ENCODE data around the gene SRRM3.
"Not testable (repeated sequence)": the region's sequence is repeated elsewhere in the genome, so short reads cannot be mapped to it uniquely, and the experiment has no call there.

Gene SRRM3

DNA sequence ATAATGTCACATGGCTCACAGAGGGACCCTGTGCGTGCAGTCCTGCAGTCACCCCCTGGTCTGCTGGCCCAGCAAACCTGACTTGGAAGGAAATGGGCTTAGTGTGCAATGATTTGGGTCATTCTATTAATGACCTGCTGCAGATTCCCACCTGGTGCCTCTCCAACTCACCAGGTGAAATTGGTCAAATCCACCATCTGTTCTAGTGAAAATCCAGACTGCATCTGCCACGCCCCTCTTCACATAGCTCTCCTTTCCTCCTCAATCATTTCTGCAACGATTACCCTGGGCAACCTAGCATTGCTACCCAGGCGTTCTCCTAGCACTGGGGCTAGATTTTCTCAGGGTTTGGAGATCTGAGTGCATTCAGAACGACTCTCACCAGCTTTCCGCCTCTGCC, 29.4 kb downstream of the SRRM3 start:
- DNase-seq: no peak

DNA sequence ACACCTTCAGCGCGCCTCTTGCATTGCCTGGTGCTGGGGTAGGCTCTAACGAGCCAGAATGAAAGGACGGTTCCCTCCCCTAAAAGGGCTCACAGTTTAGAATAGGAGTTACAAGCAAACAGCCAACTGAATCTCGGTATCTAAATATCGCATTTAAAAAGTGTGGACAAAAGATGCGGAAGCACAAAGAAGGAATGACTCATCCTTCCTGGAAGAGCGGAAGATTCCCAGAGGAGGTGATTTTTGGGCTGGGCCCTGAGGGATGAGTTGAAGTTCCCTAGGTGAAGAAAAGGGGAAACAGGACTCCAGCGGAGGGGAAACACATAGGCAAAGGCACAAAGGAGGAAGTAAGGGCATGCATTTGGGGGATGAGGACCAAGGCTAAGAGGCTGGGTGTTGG, 29.9 kb downstream of the SRRM3 start:
- no peak for DNase-seq

DNA sequence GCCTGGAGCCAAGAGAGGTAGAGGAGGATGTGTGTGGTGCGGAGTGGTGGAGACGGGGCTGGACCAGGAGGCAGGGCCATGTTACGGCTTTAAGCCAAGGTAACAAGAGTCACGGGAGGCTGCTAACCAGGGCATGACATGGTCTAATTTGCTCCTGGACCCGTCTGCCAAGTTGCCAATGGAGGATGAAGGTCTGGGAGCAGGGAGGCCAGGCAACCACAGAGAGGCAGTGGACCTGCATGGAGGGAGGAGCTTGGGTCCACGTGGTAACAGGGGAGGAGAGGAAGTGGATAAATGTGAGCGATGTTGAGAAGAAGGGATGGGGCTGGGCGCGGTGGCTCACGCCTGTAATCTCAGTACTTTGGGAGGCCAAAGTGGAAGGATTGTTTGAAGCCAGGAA, 31.0 kb downstream of the SRRM3 start:
- DNase-seq: no peak

DNA sequence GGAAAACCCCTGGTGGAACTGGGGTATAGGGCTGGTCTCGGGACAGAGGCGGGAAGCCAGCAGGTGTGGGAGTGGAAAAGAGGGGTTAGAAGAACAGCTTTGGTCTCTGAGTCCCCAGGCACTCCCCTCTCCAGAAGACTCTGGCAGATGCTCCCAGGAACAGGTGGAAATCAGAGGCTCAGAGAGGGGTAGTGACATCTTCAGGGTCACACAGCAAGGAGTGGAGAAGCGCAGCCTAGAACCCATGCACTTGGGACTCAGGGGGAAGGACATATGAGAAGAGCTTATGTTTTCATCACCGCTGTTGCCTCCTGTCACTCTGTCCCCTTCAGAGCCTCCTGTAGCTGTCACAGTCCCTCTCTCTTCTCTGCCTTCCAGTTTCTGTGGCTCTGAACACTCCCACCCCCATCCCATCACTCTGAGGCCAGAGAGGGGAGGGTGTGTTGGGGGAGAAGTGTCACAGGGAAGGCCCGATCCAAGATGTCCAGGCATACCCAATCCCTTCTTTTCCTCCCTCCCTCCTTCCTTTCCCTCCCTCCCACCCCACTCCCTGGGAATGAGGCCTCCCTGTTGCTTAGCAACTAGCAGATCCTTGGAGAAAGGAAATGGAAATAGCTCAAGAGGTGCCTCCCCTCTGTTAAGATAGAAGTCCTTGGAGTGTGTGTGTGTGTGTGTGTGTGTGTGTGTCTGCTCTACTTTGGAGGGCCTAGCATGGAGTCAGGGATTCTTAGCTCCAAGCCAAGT, 32.0 kb downstream of the SRRM3 start:
- no peak for DNase-seq

DNA sequence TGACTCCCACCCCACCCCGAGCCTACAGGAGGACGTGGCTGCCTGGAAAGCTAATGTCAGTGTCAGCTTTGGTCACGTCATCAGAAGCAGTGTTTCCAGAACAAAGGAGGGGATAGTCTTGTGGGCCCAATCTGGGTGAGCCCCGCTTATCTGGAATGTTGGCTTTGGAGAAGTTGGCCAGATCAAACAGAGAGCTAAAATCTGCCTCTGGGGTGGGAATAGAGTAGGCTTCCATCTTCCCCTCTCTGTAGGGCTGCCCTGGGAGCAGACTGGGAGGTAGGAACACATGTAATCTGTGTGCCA, 32.5 kb downstream of the SRRM3 start:
- no peak for DNase-seq

DNA sequence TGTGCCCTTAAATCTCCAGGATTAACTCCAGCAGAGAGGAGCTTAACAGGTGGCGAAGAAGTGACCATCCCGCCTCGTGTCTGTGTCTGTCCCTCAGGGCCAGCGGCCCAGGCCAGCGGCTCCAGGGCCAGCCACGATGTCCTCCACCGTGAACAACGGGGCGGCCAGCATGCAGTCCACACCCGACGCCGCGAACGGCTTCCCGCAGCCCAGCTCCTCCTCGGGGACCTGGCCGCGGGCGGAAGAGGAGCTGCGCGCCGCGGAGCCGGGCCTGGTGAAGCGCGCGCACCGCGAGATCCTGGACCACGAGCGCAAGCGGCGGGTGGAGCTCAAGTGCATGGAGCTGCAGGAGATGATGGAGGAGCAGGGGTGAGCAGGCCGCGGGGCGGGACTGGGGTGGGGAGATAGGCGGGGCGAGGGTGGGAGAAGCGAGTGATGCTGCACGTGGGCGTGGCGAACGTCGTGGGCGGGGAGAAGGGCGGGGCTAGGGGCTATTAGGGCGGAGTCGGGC, 33.3 kb downstream of the SRRM3 start:
- DNase-seq: peak; percentile 65 to 67

DNA sequence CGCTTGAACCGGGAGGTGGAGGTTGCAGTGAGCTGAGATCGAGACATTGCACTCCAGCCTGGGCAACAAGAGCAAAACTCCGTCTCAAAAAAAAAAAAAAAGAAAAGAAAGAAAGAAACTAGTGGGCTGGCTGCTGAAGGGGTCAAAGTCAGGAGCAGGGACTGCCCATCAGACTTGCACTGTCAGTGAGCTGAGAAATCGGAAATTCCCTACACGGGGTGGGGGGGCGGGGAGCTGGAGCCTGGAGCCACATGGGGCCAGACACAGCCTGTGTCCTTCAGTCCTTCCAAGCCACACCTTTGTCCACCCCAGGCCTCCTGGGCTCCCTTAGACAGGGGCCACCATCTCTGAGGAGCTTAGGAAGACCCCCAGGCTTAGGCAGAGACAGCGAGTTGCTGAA, 34.5 kb downstream of the SRRM3 start:
- DNase-seq: no peak

DNA sequence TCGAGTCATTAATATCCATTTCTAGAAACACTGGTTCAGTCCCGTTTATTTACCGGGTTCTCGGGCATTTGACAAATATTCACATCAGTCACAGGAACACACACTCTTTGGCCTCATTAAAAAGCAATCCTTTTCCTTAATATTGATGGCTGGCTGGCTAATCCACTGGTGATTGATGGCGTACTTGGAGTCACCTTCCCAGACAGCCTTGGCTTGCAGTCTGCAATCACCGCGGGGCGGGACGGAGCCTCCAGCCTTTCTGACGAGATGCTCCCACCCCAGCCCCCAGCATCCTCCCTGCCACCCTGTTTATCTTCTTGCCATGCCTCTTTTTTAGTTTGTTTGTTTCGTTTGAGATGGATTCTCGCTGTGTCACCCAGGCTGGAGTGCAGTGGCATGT, 36.6 kb downstream of the SRRM3 start:
- DNase-seq: no peak

DNA sequence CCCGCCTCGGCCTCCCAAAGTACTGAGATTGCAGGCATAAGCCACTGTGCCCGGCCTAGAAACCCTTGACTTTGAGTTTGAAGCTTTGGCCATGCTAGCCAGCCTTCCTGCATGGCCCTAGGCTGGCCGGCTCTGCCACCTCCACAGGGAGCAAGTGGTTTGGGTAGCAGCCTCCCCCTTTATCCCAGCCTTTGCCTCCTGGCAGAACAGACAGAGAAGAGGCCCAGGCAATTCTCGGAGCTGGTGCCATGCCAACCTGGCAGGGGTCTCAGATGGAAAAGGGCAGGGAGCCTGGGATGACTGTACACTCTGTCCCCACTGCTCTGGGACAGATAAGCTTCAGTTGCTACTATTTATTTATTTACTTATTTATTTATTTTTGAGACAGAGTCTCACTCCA, 39.4 kb downstream of the SRRM3 start:
- DNase-seq: no peak

DNA sequence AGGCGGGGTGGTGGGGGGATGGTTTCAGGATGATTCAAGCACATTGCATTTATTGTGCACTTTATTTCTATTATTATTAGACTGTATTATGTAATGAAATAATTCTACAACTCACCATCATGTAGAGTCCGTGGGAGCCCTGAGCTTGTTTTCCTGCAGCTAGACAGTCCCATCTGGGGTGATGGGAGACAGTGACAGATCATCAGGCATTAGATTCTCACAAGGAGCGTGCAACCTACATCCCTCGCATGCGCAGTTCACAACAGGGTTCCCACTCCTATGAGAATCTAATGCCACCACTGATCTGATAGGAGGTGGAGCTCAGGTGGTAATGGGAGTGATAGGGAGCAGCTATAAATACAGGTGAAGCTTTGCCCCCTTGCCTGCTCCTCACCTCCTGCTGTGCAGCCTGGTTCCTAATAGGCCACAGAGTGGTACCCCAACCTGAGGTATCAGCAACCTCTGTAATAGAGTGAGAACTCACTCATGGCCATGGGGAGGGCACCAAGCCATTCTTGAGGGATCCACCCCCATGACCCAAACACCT, 40.9 kb downstream of the SRRM3 start:
- DNase-seq: not testable (repeated sequence)

DNA sequence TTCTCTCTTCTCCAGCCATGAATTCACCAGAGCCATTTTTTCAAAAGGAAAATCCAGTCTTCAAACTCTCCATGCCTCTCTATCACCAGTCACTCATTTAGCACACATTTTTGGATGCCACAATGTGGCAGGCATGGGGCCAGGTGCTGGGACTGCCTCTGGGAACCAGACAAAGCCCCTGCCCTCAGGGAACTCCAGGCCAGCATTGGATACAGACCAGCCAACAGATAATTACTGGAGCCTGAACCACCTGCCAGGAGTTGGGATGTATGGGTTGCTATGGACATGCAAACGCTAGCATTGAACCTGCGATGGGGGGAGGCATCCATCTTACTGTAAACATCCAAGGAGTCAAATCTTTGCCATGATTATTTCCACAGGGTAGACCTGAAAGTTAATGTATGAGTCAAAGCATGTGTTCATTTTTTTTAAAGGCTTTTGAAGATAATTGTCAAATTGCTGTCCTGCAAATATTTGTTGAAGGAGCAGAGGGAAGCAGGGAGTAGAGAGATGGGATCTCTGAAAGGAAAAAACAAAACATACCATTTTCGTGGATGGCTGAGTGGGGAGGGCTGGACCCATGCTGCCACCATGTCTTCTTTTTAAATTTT, 43.2 kb downstream of the SRRM3 start:
- DNase-seq: no peak

DNA sequence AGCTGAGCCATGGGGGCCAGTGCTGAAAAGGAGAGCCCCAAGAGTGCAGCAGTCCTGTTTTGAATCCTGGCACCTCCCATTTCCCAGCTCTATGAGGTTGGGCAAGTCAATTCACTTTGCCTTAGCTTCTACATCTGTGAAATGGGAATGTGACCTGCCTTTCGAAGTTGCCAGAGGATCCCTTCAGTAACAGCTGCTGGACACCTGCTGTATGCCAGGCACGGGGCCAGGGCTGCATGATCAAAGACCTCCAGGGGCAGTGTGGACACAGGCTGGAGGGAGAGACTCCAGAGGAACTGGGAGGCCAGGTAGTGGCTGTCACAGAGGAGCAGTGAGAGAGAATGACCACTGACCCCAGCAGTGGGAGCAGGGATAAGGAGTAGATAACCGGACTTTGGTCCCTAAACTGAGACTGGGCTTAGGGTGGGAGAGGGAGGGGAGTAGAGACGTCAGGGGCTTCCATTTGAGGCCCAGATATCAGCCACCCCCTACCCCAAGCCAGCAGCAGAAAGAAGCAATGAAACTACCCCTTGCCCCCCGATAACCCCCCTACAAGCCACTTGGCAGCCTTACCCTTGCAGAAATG, 45.2 kb downstream of the SRRM3 start:
- no peak for DNase-seq

DNA sequence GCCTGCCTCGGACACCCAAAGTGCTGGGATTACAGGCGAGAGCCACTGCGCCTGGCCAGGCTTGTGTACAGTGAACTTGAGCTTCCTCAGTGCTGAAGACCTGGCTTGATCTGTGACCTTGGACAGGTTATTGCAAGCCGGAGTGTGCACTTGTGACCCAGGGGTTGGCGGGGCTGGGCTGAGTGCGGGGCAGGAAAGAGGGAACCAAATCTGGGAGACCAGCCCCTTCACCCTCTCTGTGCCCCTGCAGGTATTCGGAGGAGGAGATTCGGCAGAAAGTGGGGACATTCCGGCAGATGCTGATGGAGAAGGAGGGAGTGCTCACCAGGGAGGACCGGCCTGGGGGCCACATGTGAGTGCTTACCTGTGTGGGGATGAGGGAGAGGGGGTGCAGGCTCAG, 46.2 kb downstream of the SRRM3 start:
- DNase-seq: no peak

DNA sequence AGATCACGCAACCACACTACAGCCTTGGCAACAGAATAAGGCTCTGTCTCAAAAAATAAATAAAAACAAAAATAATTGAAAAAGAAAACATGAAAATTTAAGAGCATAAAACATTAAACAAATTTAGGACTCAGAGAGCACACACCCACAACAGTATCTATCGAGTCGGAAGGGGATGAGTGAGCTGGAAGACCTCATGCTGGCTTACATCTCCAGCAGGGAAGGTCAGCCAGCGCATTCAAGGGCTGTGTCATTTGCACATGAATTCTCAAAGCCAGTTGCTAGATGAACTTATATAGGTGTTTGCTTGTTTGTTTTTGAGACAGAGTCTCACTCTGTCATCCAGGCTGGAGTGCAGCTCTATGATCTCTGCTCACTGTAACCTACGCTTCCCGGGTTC, 50.3 kb downstream of the SRRM3 start:
- DNase-seq: no peak

DNA sequence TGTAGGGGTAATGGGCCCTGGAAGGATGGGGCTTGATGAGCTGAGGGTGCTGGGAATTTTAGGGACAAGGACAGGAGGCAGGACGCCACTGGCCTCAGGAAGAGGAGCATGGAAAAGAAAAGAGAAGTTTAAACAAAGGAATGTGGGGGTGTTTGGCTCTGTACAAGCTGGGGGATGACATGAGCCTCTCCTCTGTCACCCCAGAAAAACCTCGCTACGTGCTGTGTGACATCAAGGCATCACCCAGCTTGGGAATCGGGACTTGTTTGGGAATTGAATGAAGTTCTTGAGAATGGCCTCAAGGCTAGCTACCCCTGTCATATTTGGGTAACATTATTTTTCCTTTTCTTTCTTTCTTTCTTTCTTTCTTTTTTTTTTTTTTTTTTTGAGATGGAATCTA, 53.1 kb downstream of the SRRM3 start:
- no peak for DNase-seq

DNA sequence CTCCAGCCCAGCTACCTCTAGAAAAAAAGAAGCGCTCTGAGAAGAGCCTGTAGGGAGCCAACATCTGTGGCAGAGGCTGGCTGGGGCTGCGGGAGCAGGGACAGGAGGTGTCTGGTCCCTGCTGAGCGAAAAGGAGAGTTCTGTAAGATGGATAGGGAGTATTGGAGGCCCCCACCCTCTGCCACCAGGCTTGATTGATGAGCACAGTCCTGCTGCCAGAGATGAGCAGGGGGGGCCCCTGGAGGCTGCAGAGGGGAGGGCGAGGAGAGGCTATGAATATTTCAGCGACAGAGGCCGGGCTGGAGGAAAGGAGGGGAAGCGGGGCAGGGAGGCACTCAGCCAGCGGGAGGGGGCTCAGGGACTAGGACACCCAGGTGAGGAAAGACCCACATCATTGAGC, 56.3 kb downstream of the SRRM3 start:
- DNase-seq: no peak

DNA sequence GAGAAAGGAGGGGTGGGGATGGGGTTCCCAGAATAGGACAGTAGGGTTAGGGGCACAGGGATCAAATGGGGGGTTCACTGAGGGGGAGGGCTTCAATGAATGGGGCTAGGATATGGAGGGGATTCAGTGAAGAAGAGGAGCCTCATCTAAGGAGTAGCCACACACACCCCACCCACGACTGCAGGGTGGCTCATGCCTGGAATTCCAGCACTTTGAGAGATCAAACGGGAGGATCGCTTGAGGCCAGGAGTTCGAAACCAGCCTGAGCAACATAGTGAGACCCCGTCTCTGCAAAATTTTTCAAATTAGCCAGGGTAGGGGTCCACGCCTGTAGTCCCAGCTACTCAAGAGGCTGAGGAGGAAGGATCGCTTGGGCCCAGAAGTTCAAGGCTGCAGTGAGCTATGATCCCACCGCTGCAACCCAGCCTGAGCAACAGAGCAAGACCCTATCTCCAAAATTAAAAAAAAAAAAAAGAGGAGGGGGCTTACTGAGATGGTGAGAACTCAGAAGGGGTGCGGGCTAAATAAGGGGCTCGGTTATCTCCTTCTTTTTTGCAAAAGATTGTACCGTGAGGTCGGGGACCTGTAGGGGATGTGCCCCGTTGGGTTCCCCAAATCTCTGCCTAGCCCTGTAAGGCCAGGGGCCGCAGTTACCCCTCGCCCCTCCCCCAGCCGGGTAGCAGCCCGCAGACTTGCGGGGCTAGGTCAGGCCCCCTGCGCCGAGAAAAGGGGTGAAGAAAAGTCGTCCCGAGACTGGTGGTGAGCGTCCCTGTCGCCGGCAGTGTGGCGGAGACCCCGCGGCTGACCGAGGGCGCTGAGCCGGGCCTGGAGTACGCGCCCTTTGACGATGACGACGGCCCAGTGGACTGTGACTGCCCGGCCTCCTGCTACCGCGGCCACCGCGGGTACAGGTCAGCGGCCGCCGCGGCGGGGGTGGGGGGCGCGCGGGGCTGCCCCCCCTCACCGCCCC, 57.7 kb downstream of the SRRM3 start:
- DNase-seq: no peak

DNA sequence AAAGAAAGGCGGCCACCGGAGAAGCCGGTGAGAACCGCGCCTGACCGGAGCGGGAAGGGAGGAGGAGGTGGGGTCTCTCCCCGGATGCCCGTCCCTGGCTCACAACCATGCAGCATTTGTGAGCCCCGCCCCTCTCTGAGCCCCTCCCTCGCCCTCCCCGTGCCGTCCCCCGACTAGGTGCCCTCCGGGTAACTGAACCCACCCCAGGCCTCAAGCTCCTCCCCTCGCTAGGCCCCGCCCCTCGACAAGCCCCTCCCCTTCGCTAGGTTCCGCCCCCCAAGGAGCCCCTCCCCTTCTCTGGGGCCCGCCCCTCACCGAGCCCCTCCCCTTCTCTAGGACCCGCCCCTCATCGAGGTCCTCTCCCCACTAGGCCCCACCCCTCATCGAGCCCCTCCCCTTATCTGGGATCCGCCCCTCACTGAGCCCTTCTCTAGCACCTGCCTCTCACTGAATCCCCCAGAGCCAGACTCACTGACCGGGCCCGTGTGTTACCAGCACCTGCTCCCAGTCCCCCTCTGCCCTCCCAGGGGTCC, 58.5 kb downstream of the SRRM3 start:
- peak; percentile 30 to 41 for DNase-seq

DNA sequence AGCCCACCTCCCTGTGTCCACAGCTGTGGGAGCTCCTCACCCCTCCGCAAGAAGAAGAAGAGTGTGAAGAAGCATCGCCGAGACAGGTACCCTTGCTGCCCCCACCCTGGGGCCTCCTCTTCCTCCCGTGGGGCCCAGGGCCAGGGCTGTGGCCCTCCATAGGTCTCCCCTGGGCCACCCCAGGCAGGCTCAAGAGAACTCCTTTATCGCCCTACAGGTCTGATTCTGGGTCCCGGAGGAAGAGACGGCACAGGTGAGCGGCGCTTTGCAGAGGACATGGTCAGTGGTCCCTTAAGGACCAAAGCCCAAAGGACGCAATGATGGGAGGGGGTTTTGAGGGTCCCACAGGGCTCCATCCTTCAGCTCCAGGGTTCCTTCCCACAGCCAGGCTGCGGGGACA, 59.6 kb downstream of the SRRM3 start:
- DNase-seq: no peak

DNA sequence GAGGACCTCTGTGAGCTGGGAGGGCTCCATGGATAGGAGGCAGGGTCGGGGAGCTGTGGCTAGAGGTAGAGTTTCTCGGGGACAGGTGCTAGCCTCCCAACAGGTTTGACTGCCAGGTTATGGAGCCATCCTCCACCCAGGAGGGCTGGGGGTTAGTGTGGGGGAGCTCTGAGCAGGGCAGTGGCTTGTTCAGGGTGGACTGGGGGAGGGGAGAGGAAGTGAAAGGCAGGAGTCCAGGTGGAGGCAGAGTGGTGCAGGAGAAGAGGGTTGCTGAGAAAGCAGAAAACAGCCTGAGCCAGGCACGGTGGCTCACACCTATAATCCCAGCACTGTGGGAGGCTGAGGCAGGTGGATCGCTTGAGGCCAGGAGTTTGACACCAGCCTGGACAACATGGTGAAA, 60.2 kb downstream of the SRRM3 start:
- DNase-seq: no peak

DNA sequence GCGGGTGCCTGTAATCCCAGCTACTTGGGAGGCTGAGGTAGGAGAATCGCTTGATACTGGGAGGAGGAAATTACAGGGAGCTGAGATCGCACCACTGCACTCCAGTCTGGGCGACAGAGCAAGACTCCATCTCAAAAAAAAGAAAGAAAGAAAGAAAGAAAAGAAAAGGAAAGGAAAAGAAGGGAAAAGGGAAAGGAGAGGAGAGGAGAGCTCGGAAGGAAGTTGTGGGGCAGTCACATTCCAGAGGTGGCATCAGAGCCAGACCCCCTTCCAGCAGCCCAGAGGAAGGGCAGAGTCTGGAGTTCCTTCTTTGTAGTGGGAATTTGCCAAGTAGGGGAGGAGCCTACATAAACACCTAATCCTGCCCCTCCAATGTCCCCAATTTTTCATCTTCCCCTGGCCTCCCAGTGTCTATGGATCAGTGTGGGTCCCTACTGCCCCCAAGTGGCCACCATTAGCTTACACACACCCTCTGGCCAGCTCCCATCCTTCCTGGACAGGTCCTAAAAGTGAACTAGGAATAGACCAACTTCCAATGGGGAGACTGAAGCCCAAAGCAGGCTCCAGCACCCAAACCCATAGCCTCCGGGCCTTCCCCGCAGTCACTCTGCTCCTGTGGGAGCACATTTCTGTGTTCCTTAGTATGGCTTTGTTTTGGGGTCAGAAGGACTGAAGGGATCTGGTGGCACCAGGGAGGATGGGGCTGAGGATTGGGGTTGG, 61.1 kb downstream of the SRRM3 start:
- DNase-seq: no peak

DNA sequence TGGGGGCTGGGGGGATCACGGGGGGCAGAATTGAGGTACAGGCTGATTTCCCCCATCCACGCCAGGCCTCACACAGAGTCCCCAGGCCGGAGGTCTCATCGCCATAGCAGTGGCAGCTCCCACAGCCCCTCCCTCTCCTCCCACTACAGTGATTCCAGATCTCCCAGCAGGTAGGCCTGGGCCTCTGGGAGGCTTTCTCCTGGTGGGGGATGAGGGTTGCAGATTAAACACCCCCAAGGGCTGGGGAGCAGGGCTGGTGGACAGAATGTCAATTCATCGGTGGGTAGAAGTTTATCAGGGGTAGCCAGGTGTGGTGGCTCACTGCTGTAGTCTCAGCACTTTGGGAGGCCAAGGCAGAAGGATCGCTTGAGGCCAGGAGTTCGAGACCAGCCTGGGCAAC, 63.6 kb downstream of the SRRM3 start:
- DNase-seq: no peak
